SKM-1 (cell line): ENCODE results near the gene OR5AS1.
"Not testable (repeated sequence)": the region's sequence is repeated elsewhere in the genome, so short reads cannot be mapped to it uniquely, and the experiment has no call there.

Experiments
- DNase-seq: peaks from one replicate; lab custom pipeline; 2025; ENCODE audit not compliant: unreplicated experiment; lab: John Stamatoyannopoulos, UW

OR5AS1 gene

GRCh38 chr11:56027354-56027753, at the start of gene OR5AS1:
OR5AS1 (plus strand) TSS chr11:56027654; CDS start chr11:56030419, 2,765 bp downstream.
- no peak for DNase-seq

DNA sequence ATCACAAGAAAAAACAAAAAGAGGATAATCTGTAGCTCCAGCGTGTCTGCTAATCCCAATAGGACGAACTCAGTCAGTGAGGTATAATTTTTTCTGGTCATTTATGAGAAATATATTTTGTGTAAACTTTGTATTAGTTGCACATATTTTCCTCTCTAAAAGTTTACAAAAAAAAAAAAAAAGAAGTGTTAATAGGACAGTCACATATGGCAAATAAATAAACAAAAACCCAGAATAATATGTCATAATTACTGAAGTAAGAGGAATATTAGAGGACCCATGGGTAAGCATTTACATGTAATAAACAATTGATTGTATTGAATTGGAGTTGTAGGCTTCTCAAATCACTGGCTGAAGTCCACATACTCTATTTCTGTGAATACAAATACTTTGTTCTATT, 32.9 kb upstream of the OR5AS1 start, which contains the start of gene OR5F1:
OR5F1 (minus strand) TSS at position 101 of the 400 bp plus-strand sequence; CDS start at position 101, 0 bp downstream.
- no peak for DNase-seq

- no peak for DNase-seq
These were observed 16.7 kb upstream of the OR5AS1 start for GRCh38 chr11:56010716-56011115.

GRCh38 chr11:56013805-56014204, 13.6 kb upstream of the OR5AS1 start:
- DNase-seq = no peak

GRCh38 chr11:56045538-56045937, 18.1 kb downstream of the OR5AS1 start:
- no peak for DNase-seq

DNA sequence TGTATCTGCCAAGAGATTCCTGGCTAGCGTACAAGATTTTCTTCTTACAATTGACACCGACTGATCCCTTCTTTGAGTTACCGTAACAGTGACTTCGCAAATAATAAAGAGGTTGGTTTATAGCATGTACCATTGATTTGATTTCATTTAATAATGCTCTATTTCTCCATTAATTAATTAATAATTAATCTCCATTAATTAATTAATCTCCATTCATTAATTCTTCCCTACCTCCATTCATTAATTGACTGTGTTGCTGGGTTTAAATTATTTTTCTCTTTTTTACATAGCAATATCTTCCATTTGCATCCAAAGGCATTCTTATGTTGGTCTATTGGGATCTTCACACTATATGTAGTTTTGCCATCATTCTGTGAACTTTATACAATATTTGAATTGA, 21.0 kb downstream of the OR5AS1 start:
- DNase-seq = no peak

GRCh38 chr11:56049487-56049886, 22.0 kb downstream of the OR5AS1 start:
- no peak for DNase-seq

GRCh38 chr11:56056366-56056765, 28.9 kb downstream of the OR5AS1 start:
- DNase-seq = not testable (repeated sequence)

GRCh38 chr11:56057661-56058237, 30.3 kb downstream of the OR5AS1 start:
- DNase-seq = not testable (repeated sequence)

DNA sequence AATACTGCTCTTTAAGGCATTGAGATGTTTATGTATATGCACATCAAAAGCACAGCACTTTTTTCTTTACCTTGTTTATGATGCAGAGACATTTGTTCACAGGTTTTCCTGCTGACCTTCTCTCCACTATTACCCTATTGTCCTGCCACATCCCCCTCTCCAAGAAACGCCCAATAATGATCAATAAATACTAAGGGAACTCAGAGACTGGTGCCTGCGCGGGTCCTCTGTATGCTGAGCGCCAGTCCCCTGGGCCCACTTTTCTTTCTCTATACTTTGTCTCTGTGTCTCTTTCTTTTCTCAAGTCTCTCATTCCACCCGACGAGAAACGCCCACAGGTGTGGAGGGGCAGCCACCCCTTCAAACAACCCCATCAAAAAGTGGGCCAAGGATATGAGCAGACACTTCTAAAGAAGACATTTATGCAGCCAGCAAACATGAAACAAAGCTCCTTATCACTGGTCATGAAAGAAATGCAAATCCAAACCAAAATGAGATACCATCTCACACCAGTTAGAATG, 30.9 kb downstream of the OR5AS1 start:
- DNase-seq = not testable (repeated sequence)

DNA sequence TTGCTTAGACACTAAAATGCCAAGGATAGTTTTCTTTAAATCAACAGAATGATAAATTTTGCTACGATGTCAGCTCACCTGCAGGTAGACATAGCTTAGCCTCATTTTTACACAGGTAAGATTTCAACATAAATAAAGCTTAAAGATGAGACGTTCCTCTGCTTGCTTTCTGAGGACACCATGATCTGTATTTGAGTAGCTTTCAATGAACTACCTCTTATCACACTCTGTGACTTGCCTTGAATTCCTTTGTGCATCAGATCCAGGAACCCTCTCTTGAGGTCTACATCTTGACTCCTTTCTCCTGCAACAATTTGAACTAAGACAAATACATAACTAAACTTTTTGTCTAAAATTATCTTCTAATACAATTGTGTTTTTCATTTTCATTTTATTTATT, 39.5 kb downstream of the OR5AS1 start:
- DNase-seq = no peak
